C4-2B (cell line): ENCODE data around the gene CSNK1D.

ENCODE experiments used
- H3K27ac ChIP-seq: fragments of 450-650 bp; 2 replicates; pipeline ENCODE4 v1.5.1; 2017
- CTCF ChIP-seq: fragments of 450-650 bp; conservative IDR thresholded peaks from 2 replicates; pipeline ENCODE4 v1.5.1; 2017; ENCODE audit warnings: mild to moderate bottlenecking
- ZFX ChIP-seq: fragments of 450-650 bp; IDR thresholded peaks from 2 replicates; pipeline ENCODE4 v1.6.1; 2017

Gene CSNK1D

GRCh38 chr17:82314012-82314726 lies 40.7 kb upstream of the CSNK1D start:
- no peak overlapping the region for H3K27ac ChIP-seq
- no peak for TF ChIP-seq ZFX
- TF ChIP-seq CTCF, result no peak

DNA sequence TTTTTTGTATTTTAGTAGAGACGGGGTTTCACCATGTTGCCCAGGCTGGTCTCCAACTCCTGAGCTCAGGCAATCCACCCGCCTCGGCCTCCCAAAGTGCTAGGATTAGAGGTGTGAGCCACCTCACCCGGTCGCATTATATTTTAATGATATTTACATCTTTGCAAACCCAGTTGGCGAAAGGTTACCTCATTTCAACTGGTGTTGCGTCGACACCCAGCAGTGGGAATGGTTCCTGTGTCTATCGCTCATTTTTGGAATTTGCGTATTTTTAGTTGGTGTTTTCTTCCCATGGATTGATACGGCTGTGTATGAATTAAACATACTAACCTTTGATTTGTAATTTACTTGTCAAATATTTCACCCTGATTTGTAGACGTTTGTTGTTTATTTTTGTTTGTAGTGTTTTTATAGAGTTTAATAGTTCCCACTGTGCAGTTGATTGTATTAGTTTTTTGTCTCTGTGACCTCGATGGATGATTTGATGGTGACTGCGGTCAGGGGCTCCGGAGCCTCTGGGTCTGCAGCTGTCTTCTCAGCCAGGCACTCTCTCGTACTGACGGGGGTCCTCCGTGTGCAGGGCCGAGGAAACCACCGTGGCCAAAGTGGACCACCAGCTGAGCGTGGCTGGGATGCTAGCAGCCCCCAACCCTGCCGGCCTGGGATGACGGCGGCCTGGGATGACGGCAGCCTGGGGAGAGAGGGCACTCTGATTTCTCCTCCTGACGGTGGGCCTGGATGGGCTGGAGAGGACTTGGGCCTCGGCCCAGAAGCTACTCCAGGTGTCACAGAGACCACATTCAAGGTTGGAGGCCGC lies 39.9 kb upstream of the CSNK1D start:
- no peak overlapping the region for H3K27ac ChIP-seq
- no peak for TF ChIP-seq CTCF
- TF ChIP-seq ZFX, result no peak

GRCh38 chr17:82311971-82312370 lies 38.5 kb upstream of the CSNK1D start:
- TF ChIP-seq CTCF, result no peak
- no peak overlapping the region for H3K27ac ChIP-seq

GRCh38 chr17:82310877-82311276 lies 37.4 kb upstream of the CSNK1D start:
- TF ChIP-seq ZFX, result no peak
- TF ChIP-seq CTCF, result no peak
- H3K27ac ChIP-seq, result no peak overlapping the region

- TF ChIP-seq CTCF, result no peak
- TF ChIP-seq ZFX, result no peak
- no peak overlapping the region for H3K27ac ChIP-seq
Measured at GRCh38 chr17:82309656-82310570, 36.4 kb upstream of the CSNK1D start.

DNA sequence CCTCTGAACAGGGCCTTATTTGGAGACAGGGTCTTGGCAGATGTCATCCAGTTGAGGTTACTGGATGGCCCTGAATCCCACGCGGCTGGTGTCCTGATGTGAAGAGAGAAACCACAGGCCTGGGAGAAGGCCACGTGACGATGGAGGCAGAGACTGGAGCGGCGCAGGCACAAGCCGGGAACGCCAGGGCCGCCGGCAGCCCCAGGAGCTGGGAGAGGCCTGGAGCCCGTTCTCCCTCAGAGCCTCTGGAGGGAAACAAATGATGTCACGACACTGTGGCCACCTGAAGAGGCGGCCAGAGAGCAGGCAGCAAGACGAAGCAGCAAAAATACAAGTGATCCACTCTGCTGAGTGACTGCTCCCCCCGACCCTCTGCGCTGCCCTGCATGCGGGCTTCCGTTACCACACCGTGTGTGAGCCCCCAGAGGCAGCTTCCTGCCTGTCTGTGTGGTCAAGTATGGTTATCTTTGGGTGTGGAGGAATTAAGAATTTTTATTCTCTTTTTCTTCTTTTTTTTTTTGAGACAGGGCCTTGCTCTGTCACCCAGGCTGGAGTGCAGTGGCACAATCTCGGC lies 32.3 kb upstream of the CSNK1D start:
- no peak overlapping the region for H3K27ac ChIP-seq
- TF ChIP-seq ZFX (no peak), CTCF (no peak)
